H1 (cell line): ENCODE results near the gene HSPA4L. TPM values are rescaled to one million over a fixed set of nuclear protein-coding genes. Genes with fewer than 3 reads are reported as not detected.

Experiments
- HDAC2 ChIP-seq, 2 experiments: fragments of 300-600 bp in 1 of 2; sonication (generic) in 1 of 2; IDR thresholded peaks; 2 replicates each; pipeline ENCODE4 v1.6.1; 2011 to 2012; ENCODE audit warnings: low read depth in 2 of 2, low read length in 2 of 2, mild to moderate bottlenecking in 2 of 2, moderate library complexity in 2 of 2, borderline replicate concordance in 1 of 2, inconsistent platforms in 1 of 2
- PHF8 ChIP-seq: fragments of 200-600 bp; sonication (generic); conservative IDR thresholded peaks from 2 replicates; pipeline ENCODE4 v1.7.1; 2012; ENCODE audit warnings: low read depth, mild to moderate bottlenecking, inconsistent platforms, low read length, moderate library complexity
- RNF2 ChIP-seq: fragments of 200-900, 300-1000 bp; sonication (generic); IDR thresholded peaks from 2 replicates; pipeline ENCODE4 v1.7.1; 2016; ENCODE audit warnings: borderline replicate concordance, low read depth, mild to moderate bottlenecking, antibody characterized with exemption, low read length; ENCODE audit not compliant: poor library complexity, severe bottlenecking; ENCODE audit errors: missing control alignments
- SP2 ChIP-seq: IDR thresholded peaks from 2 replicates; pipeline ENCODE4 v1.6.1; 2012; ENCODE audit warnings: mild to moderate bottlenecking, low read length, inconsistent platforms
- polyA plus RNA-seq, 7 experiments: library from polyadenylated mRNA; depleted of rRNA in 3 of 7; stranded (reverse) in 5 of 7; unstranded in 2 of 7; fragments of >200 nt in 5 of 7; fragments of 200-250 nt in 2 of 7; gene quantifications; 1 replicate in 5 of 7; 2 replicates in 1 of 7; 4 replicates in 1 of 7; pipeline versions ENCODE4 v1.2.1 to v1.2.3, GENCODE V29; 2011 to 2013; ENCODE audit warnings: missing spikeins in 2 of 7, mixed read lengths in 2 of 7
- total RNA-seq: library from RNA; stranded (reverse); fragmentation: NEBNext Ultra II Directional; extraction: Animal tissue kit (Norgen Biotek cat#: 25700); gene quantifications from 2 replicates; pipeline ENCODE4 v1.2.1, GENCODE V29; 2021

Gene HSPA4L
- total and polyA plus RNA-seq, 2 of the 8 experiments (the other 6 are each of a cell fraction or from before 2014, with no cell fraction given): 0.65 to 4.7 TPM

DNA sequence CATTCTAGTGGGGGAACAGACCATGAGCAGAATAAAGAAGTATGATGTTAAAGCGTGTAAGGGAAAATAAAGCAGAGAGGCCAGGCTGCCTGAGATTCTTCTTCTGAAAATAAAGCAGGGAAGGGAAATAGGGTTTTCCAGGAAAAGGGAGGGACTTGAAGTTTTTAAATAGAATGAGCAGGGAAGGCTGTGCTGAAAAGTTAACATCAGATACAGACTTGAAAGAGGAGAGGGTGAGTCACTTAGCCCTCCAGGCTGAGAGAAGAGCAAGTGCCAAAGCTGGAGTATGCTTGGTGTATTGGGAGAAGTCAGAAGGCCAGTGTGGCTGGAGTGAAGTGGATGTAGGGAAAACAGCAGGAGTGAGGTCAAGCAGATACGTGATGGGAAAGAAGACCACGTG, 88.6 kb downstream of the HSPA4L start (continued):
- TF ChIP-seq HDAC2 (IDR thresholded peaks at IDR 0.05; ENCODE audit: borderline replicate concordance in 1 of 2, low read depth in 2 of 2, low read length in 2 of 2) (no peak), SP2 (no peak), PHF8 (no peak), RNF2 (no peak)
- TF ChIP-seq, all 59 proteins: peak for 0
